Stimulated activated CD4-positive, alpha-beta T cell treated with anti-CD3 and anti-CD28 coated beads, Interleukin-4, amount 100 ng/mL, for 1 hour (primary cell): Measurements from ENCODE around the gene B3GAT2.

Experiments
- DNase-seq: peaks from one replicate; pipeline ENCODE4 v3.0.0-alpha.2; 2020

B3GAT2 gene

GRCh38 chr6:70894001-70894400 is 62.9 kb downstream of the B3GAT2 start:
- DNase-seq, result no peak

- DNase-seq, result no peak
These were observed 67.6 kb downstream of the B3GAT2 start for GRCh38 chr6:70889270-70889669.

- DNase-seq, result no peak
These were observed 70.2 kb downstream of the B3GAT2 start for GRCh38 chr6:70886661-70887060.

- no peak for DNase-seq
These were observed 70.8 kb downstream of the B3GAT2 start for GRCh38 chr6:70886071-70886470.

GRCh38 chr6:70884074-70884983 is 72.5 kb downstream of the B3GAT2 start:
- DNase-seq, result peak; percentile 38

GRCh38 chr6:70879496-70879895 is 77.4 kb downstream of the B3GAT2 start:
- no peak for DNase-seq

- no peak for DNase-seq
These were observed 82.5 kb downstream of the B3GAT2 start for GRCh38 chr6:70874181-70874913.

GRCh38 chr6:70872469-70872868 is 84.4 kb downstream of the B3GAT2 start:
- no peak for DNase-seq

GRCh38 chr6:70864401-70864800 is 92.5 kb downstream of the B3GAT2 start:
- DNase-seq, result no peak

GRCh38 chr6:70863343-70863742 is 93.5 kb downstream of the B3GAT2 start:
- DNase-seq, result no peak

GRCh38 chr6:70860920-70861319 is 95.9 kb downstream of the B3GAT2 start:
- DNase-seq, result no peak

- DNase-seq, result no peak
These were observed 96.8 kb downstream of the B3GAT2 start for GRCh38 chr6:70860045-70860444.

GRCh38 chr6:70857387-70858077 is 99.3 kb downstream of the B3GAT2 start:
- no peak for DNase-seq

GRCh38 chr6:70852667-70853246 is 104.1 kb downstream of the B3GAT2 start:
- no peak for DNase-seq

- no peak for DNase-seq
These were observed 107.4 kb downstream of the B3GAT2 start for GRCh38 chr6:70849348-70850069.

GRCh38 chr6:70847106-70848084 is 109.5 kb downstream of the B3GAT2 start:
- DNase-seq, result no peak

- no peak for DNase-seq
These were observed 110.5 kb downstream of the B3GAT2 start for GRCh38 chr6:70846207-70846835.

GRCh38 chr6:70844301-70844700 is 112.6 kb downstream of the B3GAT2 start:
- DNase-seq, result no peak

- DNase-seq, result no peak
These were observed 113.4 kb downstream of the B3GAT2 start for GRCh38 chr6:70843328-70843918.

- no peak for DNase-seq
These were observed 114.3 kb downstream of the B3GAT2 start for GRCh38 chr6:70842541-70842940.
